Activated CD8-positive, alpha-beta memory T cell treated with anti-CD3 and anti-CD28 coated beads for 4 hours (primary cell): ENCODE data around the gene ERC2.

Source experiments
- DNase-seq, 2 donors: peaks; one replicate each; pipeline ENCODE4 v3.0.0-alpha.2; 2020; ENCODE audit warnings: low read depth in 2 of 2

ERC2 gene

GRCh38 chr3:55647063-55647462 lies 821.2 kb downstream of the ERC2 start:
- DNase-seq: no peak

DNA sequence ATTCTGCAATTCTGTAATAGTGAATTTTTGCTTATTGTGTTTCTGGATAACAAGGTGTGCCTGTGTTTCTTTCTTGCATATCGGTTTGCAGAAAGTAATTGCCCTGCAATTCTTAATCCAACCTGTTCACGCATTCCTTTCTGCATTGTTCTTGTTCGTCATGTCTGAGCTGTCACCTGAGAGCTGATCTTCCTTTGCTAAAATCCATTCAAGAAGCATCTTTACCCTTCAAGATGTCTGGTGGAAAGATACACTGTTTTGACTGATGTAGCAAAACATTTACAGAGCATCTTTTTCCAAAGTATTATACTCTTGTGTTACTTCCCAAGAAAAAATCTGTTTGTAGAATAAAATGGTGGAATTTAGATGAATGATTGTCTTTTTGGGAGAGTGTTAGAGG lies 822.1 kb downstream of the ERC2 start:
- DNase-seq: no peak

DNA sequence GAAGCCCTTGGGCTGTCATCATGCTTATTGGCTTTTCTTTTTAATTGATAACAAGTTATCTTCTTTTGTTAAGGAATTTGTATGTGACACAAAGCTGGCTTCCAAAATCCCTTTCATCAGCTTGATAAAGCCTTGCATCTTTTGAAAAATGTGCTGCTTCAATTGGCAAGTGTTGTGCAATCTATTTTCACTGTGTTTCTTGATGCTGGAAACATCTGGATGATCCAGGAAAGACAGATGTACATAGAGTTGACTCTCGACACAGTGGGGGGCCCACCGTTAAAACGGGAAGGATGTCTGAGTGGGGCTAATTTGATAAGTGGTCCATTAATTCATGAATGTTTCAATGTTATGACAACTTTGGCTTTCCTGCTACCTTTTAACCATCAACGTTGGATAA lies 822.8 kb downstream of the ERC2 start:
- DNase-seq: no peak

GRCh38 chr3:55643283-55643682 lies 825.0 kb downstream of the ERC2 start:
- no peak for DNase-seq

- DNase-seq: no peak
These were observed 826.3 kb downstream of the ERC2 start for GRCh38 chr3:55641964-55642363.

- DNase-seq: no peak
These were observed 828.1 kb downstream of the ERC2 start for GRCh38 chr3:55639896-55640765.

GRCh38 chr3:55639143-55639542 lies 829.1 kb downstream of the ERC2 start:
- no peak for DNase-seq

- no peak for DNase-seq
These were observed 830.2 kb downstream of the ERC2 start for GRCh38 chr3:55637906-55638638.

DNA sequence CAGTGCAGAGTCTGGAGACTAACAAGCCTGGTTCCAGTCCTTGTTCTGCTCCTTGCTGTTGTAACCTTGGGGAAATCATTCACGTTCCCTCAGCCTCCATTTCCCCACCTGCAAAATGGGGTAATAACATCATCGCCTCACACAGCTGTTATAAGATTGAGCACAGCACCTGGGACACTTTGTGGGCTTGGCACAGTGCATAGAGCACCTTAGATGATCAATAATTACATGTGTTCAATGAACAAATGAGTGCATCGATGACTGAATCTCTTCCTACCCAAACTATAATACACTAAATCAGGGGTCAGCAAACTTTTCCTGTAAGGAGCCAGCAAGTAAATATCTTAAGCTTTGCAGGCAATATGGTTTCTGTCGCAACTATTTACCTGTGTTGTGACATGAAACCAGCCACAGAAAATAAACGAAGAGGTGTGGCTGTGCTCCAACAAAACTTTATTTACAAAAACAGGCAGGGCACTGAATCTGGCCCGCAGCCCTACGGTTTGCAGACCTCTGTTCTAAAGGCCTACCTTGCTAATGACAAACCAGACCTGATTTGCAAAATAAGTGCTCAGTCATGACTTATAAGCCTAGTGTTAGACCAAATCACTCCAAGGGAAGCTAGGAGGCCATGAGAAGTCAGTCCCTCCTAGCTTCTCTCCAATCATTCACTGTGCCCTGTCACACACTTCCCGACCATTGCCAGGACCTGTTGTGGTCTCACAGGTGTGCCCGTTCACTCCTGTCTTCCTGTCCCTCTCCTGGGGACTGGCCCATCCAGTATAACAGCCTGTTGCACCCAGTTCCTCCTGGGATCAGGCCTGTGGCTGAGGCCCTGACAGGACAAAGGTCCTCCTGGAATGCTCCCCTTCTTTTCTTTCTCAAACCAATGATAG lies 831.7 kb downstream of the ERC2 start:
- DNase-seq: no peak

- DNase-seq: no peak
These were observed 833.9 kb downstream of the ERC2 start for GRCh38 chr3:55634345-55634744.

GRCh38 chr3:55633333-55633732 lies 834.9 kb downstream of the ERC2 start:
- no peak for DNase-seq

GRCh38 chr3:55631766-55632331 lies 836.4 kb downstream of the ERC2 start:
- no peak for DNase-seq

DNA sequence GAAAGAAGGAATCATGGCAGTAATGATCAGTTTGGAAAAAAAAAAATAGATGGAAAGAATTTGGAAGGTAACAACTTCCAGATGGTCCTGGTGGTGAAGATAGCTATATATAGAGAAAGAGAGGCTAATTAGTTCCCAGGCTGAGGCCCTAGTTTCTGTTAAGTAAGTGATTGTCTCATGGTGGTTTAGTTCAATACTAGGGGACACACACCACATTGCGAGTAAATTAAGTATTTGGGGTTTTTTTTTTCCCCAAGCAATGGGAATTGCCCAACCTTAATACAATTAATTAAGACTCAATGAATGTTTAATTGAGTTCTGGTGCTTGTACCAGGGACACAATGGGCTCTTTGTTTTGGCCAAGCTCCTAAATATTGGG lies 837.4 kb downstream of the ERC2 start:
- no peak for DNase-seq

DNA sequence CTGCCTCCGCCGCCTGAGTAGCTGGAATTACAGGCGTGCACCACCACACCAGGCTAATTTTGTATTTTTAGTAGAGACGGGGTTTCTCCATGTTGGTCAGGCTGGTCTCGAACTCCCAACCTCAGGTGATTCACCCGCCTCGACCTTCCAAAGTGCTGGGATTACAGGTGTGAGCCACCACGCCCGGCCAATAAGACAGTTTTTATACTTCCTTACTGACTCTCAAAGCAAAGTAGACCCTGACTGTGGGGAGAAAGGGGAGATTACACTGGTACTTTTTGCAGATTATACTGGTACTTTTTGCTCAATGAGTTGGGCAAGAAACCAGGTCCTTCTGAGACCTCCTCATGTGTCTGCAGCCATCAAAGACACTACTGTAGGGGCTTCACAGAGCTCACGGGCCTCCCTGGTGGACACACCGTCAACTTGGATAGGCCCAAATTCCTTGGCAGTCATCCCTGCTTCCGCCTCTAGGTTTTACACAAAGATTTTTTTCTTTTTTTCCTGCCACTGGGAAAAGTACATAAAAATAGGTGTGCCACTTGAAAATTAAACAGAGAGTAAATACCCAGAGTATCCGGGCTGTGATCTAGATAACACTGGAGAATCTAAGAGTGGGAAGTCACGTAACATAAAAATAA lies 837.9 kb downstream of the ERC2 start:
- DNase-seq: no peak

- DNase-seq: no peak
These were observed 838.8 kb downstream of the ERC2 start for GRCh38 chr3:55629432-55629831.

DNA sequence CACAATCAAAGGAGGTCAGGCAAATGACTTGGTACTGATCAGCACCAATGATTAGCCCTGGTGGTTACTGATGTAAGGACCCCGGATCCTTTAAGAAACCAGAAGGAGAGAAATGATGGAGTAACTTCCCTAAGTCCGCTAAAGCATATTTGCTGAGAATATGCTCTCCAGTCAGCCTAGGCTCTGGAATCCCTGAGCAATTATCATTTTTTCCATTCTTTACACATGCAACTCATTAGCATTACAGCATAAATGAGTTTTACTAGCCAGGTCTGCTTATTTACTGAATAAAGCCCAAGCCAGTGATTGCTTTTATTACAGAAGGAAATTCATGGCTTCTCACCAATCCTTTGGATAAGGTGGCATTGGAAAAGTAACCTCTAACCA lies 842.0 kb downstream of the ERC2 start:
- no peak for DNase-seq

DNA sequence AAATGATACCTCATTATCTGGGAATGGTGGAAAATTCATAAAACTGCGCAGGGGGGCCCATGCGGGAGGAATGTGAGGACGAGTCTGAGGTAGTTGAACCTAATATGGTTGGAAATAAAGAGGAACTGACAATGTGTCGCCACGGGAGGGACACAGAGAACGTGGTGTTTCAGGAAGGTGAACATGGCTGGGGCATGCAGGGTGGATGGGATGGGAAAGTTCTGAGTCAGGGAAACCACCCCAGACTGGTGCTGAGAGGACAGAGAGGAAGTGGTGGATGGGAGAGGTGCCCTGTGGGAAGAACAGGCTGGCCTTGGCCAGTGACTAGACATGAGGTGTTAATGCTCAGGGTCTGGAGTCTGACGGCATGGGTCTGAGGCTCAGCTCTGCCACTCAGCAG lies 844.0 kb downstream of the ERC2 start:
- no peak for DNase-seq

GRCh38 chr3:55623786-55624185 lies 844.5 kb downstream of the ERC2 start:
- no peak for DNase-seq

DNA sequence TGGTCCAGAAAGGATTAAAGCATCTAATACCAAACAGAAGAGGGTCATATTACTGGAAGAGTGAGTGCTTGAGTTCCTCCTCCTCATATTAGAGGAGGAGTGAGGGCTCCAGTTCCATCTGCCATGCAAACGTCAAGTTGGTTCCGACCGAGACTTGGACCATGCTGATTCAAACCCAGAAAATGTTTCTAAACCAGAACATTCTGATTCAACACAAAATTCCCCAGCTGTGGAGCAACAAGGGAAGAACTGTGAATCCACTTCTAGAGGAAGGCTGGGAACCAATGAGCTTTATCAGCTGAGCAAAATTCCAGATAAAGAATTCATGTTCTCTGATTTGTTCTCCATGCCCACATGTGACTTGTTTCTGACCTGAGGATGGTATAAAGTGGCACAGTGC lies 845.5 kb downstream of the ERC2 start:
- DNase-seq: no peak

DNA sequence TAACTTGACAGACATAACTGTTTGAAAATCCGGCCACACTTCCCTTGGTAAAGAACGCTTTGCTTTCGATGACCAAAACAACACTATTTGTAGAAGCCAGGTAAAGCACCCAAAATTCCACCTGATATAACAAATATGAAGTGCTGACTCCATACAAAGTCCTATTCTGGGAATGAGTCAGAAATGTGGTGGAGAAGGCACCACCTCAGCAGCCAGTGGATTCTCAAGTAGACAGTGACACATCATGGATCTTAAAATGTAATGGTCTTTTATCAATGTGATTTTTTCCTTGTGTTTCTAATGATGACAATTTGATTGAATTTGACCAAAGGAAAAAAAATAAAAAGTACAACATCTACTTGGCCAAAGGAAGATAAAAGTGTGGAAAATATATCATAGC lies 846.2 kb downstream of the ERC2 start:
- DNase-seq: no peak

DNA sequence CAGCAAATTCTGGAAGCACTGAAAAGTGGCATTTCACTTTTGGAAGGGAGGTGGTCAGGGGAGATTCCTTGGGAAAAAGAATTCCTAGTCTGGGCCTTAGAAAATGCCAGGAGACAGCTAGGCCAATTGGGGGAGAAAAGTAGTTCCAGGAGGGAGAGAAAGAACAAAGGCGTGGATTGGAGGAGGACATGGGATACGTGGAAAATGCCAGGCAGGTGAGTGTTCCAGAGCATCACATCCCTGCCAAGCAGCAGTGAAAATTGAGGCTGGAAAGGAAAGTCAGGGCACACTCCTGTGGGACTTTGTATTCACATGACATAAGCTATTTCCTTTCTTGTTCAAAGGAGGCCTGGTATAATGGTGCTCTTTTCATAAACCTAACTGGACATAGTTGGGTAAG lies 846.6 kb downstream of the ERC2 start:
- no peak for DNase-seq
